HCT116 (cell line): ENCODE results near the gene POU2AF2.

Source experiments
- CTCF ChIP-seq, 3 experiments: fragments of 200-600 bp in 1 of 3; sonication (generic) in 1 of 3; IDR thresholded peaks in 2 of 3; conservative IDR thresholded peaks in 1 of 3; 2 replicates each; pipeline ENCODE4 v1.5.1; 2012 to 2017; ENCODE audit warnings: low read depth in 2 of 3, low read length in 2 of 3, antibody characterized with exemption in 1 of 3, borderline replicate concordance in 1 of 3, control low read depth in 1 of 3, mild to moderate bottlenecking in 1 of 3, mixed read lengths in 1 of 3, mixed run types in 1 of 3, moderate library complexity in 1 of 3; ENCODE audit not compliant: insufficient read depth in 1 of 3
- POLR2A ChIP-seq: IDR thresholded peaks from 2 replicates; pipeline ENCODE4 v1.7.0; 2011; ENCODE audit warnings: borderline replicate concordance; ENCODE audit not compliant: insufficient read depth, insufficient read length; ENCODE audit errors: extremely low read depth
- TF ChIP-seq, protein P1 (sequence below): IDR thresholded peaks from 2 replicates; pipeline ENCODE4 v1.6.1; 2012

DNA sequence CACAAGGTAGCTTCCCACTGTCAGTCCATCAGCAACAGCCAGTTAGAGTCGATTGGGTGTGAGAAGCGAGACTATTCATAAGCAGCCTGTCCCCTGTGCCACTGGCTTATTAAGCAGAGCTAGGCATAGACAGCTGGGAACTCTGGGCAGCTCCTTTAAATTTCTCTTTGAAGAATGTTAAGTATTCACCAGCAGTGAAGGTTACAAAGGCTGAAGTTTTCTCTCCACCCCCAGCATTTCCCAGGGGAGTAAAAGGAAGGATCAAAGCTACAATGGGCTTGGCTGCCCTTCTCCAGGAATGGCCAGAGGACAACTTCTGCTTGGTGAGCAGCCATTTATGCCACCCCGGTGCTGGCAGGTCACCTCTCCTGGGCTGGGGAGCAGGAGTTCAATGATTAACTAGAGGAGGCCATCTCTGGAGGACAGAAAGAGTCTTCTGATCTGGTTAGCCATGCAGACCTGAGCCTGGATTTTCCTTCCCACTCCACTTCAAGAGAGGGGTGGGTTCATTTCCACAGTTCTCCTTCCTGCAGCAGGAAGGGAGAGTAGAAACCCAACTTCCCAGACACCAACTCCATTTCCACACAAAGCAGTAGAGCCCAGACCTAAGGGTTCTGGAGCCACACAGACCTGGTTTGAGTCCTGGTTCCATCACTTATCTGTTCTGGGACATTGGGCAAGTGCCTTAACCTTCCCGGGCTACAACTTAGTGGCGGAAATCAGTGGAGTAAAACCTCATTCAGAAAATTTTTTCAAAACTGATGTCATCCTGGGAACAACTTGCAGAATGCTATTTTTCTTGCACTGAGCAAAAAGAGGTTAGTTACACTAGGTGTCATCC is 75.4 kb downstream of the POU2AF2 start:
- TF ChIP-seq CTCF (IDR thresholded peaks at IDR 0.05 in 2 of 3, conservative IDR thresholded peaks at IDR 0.05 in 1 of 3; ENCODE audit: borderline replicate concordance in 1 of 3, insufficient read depth in 1 of 3, low read depth in 2 of 3, low read length in 2 of 3) (no peak), POLR2A (no peak)
- TF ChIP-seq, protein P1, sequence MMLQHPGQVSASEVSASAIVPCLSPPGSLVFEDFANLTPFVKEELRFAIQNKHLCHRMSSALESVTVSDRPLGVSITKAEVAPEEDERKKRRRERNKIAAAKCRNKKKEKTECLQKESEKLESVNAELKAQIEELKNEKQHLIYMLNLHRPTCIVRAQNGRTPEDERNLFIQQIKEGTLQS, result no peak
